ENCODE measurements around the gene SAMD7.

Gene SAMD7

GRCh38 chr3:169966428-169966950, 55.1 kb downstream of the SAMD7 start, which contains the start of gene SEC62:
Gene SEC62, plus strand, starts transcription at chr3:169966807. Its CDS starts 16 bp downstream, at chr3:169966823.
- DNase-seq (ENCODE audit: low spot score): peak; percentile 94

- DNase-seq (ENCODE audit: low spot score): peak; percentile 36
Observed at GRCh38 chr3:169966951-169967915, 55.9 kb downstream of the SAMD7 start.

DNA sequence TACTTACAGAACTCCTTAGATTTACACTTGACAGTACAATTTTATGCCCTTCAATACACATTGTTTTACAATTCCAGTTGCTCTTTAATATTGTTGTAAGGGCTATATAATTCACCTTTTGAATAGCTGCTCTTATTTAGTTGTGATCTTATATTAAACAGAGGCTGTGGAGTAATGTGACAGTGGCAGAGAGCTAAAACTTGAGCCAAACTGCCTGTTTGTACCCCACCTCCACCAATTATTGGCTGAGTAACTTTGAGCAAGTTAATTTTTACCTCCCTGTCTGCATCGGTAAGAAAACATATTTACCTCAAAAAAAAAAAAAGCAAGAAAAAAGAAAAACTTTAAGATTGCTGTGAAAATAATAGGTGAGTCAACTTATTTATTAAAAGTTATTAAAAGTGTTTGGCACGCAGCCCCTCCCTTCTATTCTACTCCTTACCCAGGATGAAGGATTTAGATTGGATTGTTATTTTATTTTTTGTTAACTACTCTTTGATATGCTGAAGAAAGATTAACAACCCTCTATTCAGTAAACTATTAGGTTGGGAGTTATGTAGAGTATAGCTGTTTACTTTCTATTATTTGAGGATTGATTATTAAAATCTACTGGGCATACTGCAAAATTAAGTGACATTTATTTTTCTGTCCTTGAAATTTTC, 57.0 kb downstream of the SAMD7 start:
- DNase-seq (ENCODE audit: low spot score): no peak

DNA sequence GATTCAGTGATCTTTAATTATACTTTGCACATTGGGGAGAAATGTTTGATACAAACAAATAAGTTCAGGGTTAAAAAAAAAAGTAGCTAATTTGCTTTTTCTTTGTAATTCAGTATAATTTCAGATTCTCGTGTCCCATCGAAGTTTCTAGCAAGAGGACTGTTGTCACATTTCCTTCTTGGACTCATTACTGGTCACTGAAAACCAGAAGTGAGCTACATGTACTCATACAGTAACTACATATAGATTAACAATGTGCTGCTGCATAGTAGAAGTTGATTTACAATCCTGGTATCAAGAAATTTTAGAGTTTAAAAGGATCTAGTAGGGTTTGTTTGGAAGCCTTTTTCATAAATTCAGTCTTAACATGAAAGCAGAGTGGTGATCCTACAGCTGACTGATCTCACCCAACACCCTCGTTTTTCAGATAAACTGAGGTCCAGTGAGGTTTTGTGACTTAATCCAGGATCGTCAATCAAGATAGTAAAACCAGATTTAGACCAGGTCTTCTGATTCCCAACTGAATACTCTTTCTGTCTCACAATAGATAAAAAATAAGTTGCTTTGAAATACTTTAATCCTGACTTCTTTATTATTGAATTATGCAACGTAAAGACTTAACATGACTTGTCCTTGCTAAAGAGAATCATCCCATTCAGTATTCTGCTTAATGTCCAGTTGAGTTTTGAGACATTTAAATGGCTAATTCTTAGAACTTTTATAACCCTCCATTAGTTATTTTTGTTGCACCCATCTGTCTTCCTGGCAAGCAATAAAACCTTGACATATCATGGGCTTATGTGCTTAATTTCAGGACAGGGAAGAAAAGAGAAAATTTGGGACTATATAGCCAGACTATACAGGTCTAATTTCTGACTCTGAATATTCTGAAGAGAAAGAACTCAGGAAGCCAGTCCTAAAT, 58.1 kb downstream of the SAMD7 start:
- no peak for DNase-seq (ENCODE audit: low spot score)

- no peak for DNase-seq (ENCODE audit: low spot score)
Observed at GRCh38 chr3:169970847-169971246, 59.5 kb downstream of the SAMD7 start.

DNA sequence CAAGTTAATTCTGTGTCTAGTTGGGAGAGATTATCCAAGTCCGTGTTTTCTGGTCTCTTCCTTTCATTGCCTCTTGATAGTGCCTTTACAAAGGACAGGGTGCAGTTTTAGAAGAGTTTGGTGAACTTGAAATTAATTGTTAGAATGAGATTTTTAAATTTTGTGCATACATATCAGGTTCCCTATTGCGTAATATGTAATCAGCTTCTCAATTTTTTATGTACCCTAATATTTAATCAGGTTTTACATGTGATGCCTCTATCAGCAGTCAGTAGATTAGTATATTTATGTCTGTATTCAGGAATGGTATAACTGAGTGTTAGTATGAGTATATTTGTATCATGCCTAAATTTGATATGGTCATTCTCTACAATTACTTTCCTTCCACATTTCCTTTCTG, 60.1 kb downstream of the SAMD7 start:
- DNase-seq (ENCODE audit: low spot score): no peak

- no peak for DNase-seq (ENCODE audit: low spot score)
Observed at GRCh38 chr3:169980055-169980454, 68.7 kb downstream of the SAMD7 start.

- DNase-seq (ENCODE audit: low spot score): no peak
Observed at GRCh38 chr3:169984292-169984691, 72.9 kb downstream of the SAMD7 start.
